Glomerular endothelial cell (primary cell): ENCODE measurements around the gene GDPD5. TPM values are rescaled to one million over a fixed set of nuclear protein-coding genes. Genes with fewer than 3 reads are reported as not detected.

Source experiments
- DNase-seq: peaks from one replicate; pipeline ENCODE4 v3.0.0-alpha.2; 2011; ENCODE audit warnings: low read depth, low spot score; ENCODE audit errors: extremely low read depth
- total RNA-seq: library from RNA; depleted of rRNA; stranded (reverse); fragments of >200 nt; gene quantifications from 2 replicates; pipeline ENCODE4 v1.2.3, GENCODE V29; 2015

Gene GDPD5
- total RNA-seq, 1 donor from 2014 or later = 90.1 TPM

- no peak for DNase-seq
Observed at GRCh38 chr11:75558939-75559843, 33.5 kb upstream of the GDPD5 start.

DNA sequence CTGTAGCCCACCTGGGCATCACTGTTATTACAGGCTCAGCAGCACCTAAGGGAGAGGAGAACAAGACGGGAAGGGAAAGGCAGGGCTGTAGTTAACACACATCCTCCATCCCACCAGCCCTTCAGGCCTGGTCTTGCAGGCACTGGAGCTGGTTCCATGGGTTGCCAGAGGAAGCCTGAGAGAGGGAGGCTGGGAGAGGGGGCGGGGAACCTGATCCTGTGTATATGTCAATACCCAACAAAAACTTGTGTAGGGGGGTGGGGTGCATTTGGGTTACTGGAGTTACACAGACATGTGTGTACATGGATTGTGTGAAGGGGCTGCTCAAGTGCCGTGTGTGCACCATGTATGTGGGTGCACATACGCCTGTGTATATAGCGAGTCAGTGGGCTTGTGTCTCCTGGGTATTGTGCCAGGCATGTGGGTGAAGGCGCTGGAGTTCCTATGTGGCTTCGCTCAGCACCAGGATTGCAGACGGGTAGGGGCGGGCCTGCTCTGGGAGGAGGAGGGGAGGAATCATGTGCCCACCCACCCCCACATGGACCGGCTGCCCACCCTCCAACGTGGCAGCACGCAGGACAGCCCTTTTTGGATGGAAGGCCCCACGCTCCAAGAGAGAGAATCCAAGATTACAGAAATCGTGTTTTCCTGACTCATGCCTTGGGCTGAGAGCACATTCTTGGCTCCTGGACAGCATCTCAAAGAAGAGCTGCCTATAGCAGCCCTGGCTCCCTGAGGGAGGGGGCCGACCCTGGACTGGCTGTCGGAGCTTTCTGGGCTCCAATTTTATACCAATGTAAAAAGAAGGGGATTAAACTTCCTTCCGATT, 32.1 kb upstream of the GDPD5 start:
- no peak for DNase-seq

- no peak for DNase-seq
Observed at GRCh38 chr11:75556275-75556674, 30.5 kb upstream of the GDPD5 start.

GRCh38 chr11:75555079-75555811, 29.5 kb upstream of the GDPD5 start:
- DNase-seq = no peak

- DNase-seq = no peak
Observed at GRCh38 chr11:75554258-75555022, 28.7 kb upstream of the GDPD5 start.

DNA sequence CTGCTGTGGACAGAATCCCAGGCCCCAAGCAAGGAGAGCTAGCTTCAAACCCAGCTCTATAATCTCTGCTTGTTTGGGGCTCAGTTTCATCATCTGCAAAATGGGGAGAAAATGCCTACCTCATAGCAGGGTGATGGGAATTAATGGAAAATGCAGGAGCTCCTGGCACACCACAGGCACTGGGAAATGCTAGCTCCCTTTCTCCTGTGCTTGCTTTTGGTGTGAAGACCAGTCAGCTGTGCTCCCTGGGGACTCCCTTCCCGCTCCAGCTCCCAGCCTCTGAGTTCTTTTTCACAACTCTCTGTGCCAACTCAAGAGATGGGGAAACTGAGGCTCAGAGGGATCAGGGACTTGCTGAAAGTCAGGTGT, 28.1 kb upstream of the GDPD5 start:
- DNase-seq = no peak

DNA sequence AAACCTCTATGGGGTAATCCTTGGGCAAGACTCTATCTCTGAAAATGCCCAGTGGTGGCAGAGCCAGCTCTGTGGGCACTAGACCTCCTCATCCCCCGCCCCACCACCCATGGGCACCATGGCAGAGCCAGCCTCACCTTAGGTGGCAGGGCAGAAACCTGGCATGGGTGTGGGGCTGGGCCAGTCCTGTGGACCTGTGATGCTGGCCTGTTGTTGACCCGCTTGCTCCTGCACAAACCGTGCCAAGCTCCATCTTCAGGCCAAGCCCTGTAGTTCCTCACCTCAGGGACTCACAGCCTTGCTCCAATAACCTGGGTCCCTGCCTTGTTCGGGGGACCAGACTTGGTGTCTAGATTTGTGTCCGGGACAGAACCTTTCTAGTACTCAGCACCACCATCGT, 27.4 kb upstream of the GDPD5 start:
- DNase-seq = no peak

- DNase-seq = no peak
Observed at GRCh38 chr11:75549370-75549958, 23.7 kb upstream of the GDPD5 start.

DNA sequence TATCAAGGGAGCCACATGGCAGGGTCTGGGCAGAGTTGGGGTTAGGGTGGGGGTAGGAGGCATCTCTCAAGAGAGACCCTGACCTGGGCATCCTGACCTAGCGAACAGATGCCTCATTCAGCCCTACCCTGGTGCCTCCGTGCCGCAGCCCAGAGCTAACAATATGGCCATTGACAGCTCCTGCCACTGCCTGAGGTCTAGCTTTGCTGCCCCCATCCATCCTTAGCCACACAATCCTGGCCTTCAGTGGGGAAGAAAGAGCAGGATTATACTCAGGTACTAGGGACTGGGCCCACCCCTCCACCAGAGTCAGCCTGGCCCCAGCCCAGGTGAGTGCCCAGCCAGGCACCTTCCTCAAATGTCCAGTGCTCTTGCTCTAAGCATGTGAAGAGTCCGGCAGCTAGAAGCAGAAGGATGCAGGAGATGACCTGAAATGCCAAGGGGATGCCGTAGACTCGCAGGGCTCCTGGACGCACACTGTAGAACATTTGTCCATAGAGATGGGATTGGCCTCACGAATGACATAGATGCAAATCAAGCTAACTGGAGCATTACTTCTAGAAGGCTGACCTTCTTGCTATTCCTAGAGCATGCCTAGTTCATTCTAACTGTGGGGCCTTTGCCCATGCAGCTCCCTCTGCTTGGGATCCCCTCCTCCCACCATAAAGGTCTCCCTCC, 23.0 kb upstream of the GDPD5 start:
- no peak for DNase-seq

DNA sequence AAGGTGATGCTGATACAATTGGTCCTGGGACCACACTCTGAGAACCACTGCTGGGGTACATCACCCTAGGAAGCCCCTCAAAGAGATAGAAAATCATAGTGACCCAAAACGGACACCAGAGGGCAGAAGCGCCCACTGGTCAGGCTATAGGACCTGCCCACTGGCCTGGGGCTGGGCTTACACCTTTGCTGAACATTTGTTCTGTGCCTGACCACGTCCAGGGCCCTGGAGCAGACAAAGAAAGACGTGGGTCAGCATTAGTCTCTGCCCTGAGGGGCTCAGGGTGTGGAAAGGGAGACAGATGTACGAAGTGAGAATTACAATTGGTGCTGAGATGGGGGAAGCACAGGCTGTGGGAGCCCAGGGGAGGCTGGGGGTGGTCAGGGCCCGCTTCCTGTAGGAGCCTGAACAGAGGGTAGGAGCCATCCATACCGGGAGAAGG, 21.9 kb upstream of the GDPD5 start:
- DNase-seq = no peak

DNA sequence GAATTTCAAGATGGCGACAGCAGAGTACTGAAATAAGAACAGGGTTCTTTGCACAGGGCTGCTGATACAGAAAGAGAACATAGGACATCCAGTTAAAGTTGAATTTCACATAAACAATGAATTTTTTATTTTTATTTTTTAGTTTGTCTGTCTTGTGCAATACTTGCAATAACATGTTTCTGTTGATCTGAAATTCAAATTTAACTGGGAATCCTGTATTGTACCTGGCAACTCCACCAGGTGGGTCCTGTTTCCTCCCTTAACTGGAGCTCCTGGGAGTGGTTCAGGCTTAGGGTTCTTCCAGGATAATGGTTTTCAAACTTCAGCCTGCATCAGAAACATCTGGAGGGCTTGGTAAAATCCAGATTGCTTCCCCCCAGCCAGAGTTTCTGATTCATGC, 21.4 kb upstream of the GDPD5 start:
- DNase-seq = no peak

DNA sequence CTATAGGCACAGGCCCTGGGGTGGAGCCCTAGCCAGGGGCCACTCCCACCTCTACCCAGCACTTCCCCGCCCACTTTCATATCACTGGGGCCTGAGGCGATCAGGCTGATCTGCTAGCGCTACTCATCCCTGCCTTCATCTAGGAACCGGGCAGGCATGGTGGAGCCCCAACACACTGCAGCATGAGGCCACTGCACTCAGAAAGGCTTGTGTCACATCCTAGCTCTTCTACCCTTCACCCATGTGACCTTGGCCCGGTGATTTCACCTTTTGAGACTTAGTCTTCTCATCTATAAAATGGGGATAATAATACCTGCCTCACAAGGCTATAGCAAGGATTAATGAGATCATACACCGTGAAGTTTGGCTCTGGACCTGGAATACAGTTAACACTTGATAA, 18.1 kb upstream of the GDPD5 start:
- no peak for DNase-seq

GRCh38 chr11:75542088-75542438, 16.3 kb upstream of the GDPD5 start:
- no peak for DNase-seq

- no peak for DNase-seq
Observed at GRCh38 chr11:75541193-75542087, 15.7 kb upstream of the GDPD5 start.

GRCh38 chr11:75539459-75540334, 14.0 kb upstream of the GDPD5 start:
- DNase-seq = no peak

- DNase-seq = no peak
Observed at GRCh38 chr11:75538150-75538942, 12.6 kb upstream of the GDPD5 start.

- DNase-seq = no peak
Observed at GRCh38 chr11:75537740-75538139, 12.0 kb upstream of the GDPD5 start.
